Mucosa of descending colon (tissue), 3 donors: ENCODE results near the gene WASHC2A. TPM values are rescaled to one million over a fixed set of nuclear protein-coding genes. Genes with fewer than 3 reads are reported as not detected.
"Not testable (repeated sequence)": the region's sequence is repeated elsewhere in the genome, so short reads cannot be mapped to it uniquely, and the experiment has no call there.

Source experiments
- ATAC-seq: fragments of 200-7000 bp; cut with Tn5 transposase; one replicate; pipeline ENCODE4 v1.9.1; 2020; ENCODE audit warnings: mild to moderate bottlenecking, moderate library complexity
- DNase-seq, 3 donors: peaks; one replicate each; pipeline ENCODE4 v3.0.0-alpha.2; 2020
- H3K36me3 ChIP-seq: fragments of 200-600 bp; one replicate; pipeline ENCODE4 v1.8.0; 2021; ENCODE audit warnings: low read depth, mild to moderate bottlenecking
- H3K4me1 ChIP-seq: fragments of 200-600 bp; one replicate; pipeline ENCODE4 v1.8.0; 2021; ENCODE audit warnings: low read depth, mild to moderate bottlenecking
- H3K4me3 ChIP-seq: fragments of 200-600 bp; one replicate; pipeline ENCODE4 v1.8.0; 2021; ENCODE audit warnings: mild to moderate bottlenecking
- H3K9me3 ChIP-seq: fragments of 200-600 bp; one replicate; pipeline ENCODE4 v1.8.0; 2021; ENCODE audit warnings: mild to moderate bottlenecking
- CTCF ChIP-seq: fragments of 200-600 bp; IDR thresholded peaks from one replicate; pipeline ENCODE4 v1.8.0; 2022; ENCODE audit warnings: antibody characterized with exemption, mild to moderate bottlenecking
- intact Hi-C, 2 donors: fragments of 100-400 bp; cut with DNase I in 1 of 2; cut with micrococcal nuclease in 1 of 2; formaldehyde crosslinking; loops; one replicate each; pipeline versions ENCODE4 v1.11.0 to v1.11.1; 2022; cut with DNase I, micrococcal nuclease
- total RNA-seq, 3 donors: library from RNA; stranded (reverse); fragmentation: NEBNext Ultra II Directional in 2 of 3; extraction: Animal tissue kit (Norgen Biotek cat#: 25700) in 2 of 3; gene quantifications; one replicate each; pipeline versions ENCODE4 v1.2.1 to v1.2.4, GENCODE V29; 2021 to 2023
- donor health status: DM: no; HTN: no; CAD: no; lungs with moderate emphysema.
- donor health status: DM: no; HTN: no; CAD: no.
- donor health status: DM: no; HTN: yes; CAD: no.

WASHC2A gene
- total RNA-seq, 3 donors from 2014 or later: 54.0 to 79.3 (median 62.7) TPM

DNA sequence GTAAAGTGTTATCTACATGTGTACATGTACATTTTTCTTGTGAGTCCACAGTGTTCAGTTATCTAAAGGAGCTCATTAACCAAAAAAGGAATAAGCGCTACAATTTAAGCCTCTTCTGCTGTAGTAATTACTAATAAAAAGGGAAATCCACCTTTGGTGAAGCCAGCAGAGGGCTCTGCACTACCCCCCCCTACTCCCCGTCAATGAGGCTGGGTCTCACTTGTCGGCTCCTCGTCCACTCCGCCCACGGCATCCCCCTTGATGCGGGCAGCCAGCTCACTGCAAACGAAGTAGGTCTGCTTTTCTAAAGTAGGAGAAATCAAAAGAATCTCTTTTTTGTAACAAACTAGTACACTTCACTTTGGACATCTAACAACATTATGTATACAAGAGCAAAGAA is 4.7 kb upstream of the WASHC2A start:
- intact Hi-C loops: no loop called here
- Histone ChIP-seq H3K4me3 (no peak overlapping the region), H3K9me3 (no peaks in the 10 kb centered on the region), H3K4me1 (peaks cover under 1% of the 10 kb centered on the region), H3K36me3 (no peaks in the 10 kb centered on the region)
- no peak for TF ChIP-seq CTCF
- no peak for DNase-seq
- ATAC-seq: no peak

DNA sequence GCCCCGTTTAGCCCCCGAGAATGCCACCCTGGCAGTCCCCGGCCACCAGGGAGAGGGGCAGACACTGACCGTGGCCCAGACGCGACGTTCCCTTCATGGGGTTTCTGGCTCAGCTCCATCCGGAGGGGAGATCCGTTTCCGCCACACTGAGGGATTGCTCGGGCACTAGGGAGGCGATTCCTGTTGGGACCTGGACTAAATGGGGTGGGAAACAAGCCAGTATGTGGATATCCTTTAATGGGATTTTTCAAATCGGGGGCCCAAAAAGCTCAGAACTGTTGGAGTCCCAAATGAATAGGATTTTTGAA is 552 bp downstream of the WASHC2A start:
- DNase-seq, H3K36me3 ChIP-seq, ATAC-seq, intact Hi-C loops, H3K9me3 ChIP-seq, H3K4me1 ChIP-seq: not testable (repeated sequence)
- H3K4me3 ChIP-seq: peak overlapping the region; percentile 65

- H3K4me3 ChIP-seq, ATAC-seq, intact Hi-C loops, H3K36me3 ChIP-seq, H3K4me1 ChIP-seq, H3K9me3 ChIP-seq, DNase-seq: not testable (repeated sequence)
Measured at GRCh38 chr10:50075139-50075538, 7.4 kb downstream of the WASHC2A start.

DNA sequence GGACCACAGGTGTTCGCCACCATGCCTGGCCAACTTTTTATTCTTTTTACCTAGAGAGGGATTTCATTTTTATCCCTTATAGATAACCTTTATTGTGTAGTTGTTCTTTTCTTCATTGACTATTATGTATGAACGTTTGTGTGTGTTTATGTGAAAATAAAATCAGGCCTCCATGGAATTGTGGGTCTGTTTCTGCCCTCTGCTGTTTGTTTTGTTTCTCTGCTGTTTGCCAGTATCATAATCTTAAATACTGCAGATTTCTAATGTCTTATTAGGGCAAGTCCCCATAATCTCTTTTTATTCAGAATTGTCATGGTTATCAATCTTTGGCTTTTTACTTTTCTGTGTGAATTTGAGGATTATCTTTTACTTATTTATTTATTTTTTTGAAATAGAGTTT is 7.8 kb downstream of the WASHC2A start:
- H3K4me1 ChIP-seq, ATAC-seq, intact Hi-C loops, H3K36me3 ChIP-seq, H3K4me3 ChIP-seq, H3K9me3 ChIP-seq, DNase-seq: not testable (repeated sequence)

GRCh38 chr10:50091304-50091703 is 23.6 kb downstream of the WASHC2A start:
- intact Hi-C loops, DNase-seq, H3K9me3 ChIP-seq, H3K4me1 ChIP-seq, H3K4me3 ChIP-seq, ATAC-seq, H3K36me3 ChIP-seq: not testable (repeated sequence)

DNA sequence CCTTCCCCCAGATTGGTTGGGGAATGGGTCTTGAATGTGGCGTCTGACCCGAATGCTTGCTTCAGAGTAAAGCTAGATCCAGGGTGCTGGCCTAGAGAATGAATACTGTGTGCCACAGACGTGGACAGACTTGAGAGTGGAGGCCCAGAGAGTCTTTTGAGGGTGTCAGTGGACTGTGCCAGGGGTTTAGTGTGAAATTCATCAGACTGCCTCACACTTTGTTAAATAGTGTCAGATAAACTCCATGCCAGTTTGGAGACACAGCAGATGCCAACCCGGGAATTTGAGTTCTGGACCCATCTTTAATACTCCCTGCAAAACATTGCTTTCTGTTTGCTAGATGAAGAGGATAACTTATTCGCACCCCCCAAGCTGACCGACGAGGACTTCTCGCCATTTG is 25.2 kb downstream of the WASHC2A start:
- H3K4me3 ChIP-seq, H3K9me3 ChIP-seq, H3K4me1 ChIP-seq, DNase-seq, intact Hi-C loops, ATAC-seq, H3K36me3 ChIP-seq: not testable (repeated sequence)

DNA sequence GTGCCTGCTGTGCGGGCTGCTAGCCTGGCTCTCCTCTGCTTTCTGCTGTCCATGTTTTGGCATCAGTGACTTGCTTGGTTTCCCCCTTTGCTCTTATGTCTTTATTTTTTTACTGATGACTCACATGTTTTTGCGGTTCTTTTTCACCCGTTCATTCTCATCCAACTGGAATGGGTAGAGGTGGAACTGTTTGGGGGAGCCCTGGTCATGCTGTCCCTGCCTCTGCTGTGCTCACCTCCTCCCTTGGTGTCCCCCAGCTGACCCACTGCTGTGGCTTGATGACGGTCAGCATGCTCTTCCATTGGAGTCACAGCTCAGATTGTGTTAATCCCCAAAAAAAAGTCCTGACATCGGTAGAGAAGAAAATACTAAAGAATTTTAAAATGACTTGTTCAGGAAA is 26.9 kb downstream of the WASHC2A start:
- H3K9me3 ChIP-seq, H3K4me3 ChIP-seq, H3K36me3 ChIP-seq, ATAC-seq, intact Hi-C loops, H3K4me1 ChIP-seq, DNase-seq: not testable (repeated sequence)

DNA sequence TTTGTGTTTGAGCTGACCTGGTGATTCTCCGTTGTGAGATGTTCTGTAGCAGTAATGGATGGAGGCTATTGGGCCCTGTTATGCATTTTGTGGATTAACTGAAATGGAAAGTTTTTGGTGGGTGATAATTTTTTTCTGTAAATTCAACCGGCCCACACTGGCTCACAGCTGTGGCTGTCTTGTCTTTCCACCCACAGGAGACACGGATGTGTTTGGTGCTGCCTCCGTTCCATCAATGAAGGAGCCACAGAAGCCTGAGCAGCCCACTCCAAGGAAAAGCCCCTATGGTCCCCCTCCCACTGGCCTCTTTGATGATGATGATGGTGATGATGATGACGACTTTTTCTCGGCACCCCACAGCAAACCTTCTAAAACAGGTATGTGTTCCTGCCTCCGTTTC is 27.6 kb downstream of the WASHC2A start:
- H3K9me3 ChIP-seq, H3K4me1 ChIP-seq, DNase-seq, intact Hi-C loops, H3K36me3 ChIP-seq, H3K4me3 ChIP-seq, ATAC-seq: not testable (repeated sequence)

DNA sequence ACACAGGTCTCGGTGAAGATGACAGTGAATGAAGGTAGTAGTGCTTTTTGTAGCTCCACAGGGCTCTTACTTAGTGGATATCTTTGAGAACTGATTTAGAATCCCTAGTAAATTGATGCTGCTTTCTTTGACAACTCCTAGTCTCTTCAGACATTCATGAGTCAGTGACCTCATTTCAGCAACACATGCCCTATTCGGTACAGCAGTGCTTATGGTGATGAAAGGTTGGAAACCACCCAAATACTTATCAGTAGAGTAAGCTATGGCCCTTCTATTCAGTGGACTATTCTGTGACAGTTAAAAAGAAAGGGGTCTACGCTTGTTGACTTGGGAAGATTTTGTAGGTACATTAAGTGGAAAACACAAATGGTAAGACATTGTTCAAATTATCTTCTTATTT is 29.0 kb downstream of the WASHC2A start:
- DNase-seq, intact Hi-C loops, H3K36me3 ChIP-seq: not testable (repeated sequence)

GRCh38 chr10:50098645-50099044 is 30.9 kb downstream of the WASHC2A start:
- H3K4me3 ChIP-seq, H3K36me3 ChIP-seq, ATAC-seq, H3K9me3 ChIP-seq, DNase-seq, intact Hi-C loops, H3K4me1 ChIP-seq: not testable (repeated sequence)

More for the DNA sequence above, 29.0 kb downstream of the WASHC2A start:
- not testable (repeated sequence) for H3K9me3 ChIP-seq, H3K4me3 ChIP-seq, H3K4me1 ChIP-seq, ATAC-seq

DNA sequence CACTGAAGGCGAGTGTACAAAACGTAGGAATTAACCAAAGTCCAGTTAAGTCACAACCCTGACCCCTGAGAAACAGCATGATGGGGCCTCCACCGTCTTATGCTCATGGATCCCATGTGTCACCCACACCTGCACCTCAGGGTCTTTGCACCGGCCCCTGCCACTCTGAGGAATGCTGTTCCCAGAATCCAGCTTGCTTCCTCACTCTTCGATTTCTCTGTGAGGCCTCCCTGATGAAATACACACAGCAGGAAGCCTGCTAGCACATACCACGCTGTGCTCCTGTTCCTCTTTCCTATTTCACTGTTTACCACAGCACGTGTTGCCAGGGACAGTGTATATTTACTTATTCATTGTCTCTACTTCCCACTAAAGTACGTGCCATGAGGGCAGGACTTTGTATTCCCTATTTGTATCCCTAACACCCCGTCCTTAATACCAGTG is 33.4 kb downstream of the WASHC2A start:
- ATAC-seq, DNase-seq, H3K4me1 ChIP-seq, H3K9me3 ChIP-seq, H3K4me3 ChIP-seq, H3K36me3 ChIP-seq, intact Hi-C loops: not testable (repeated sequence)

- DNase-seq, H3K4me3 ChIP-seq, H3K9me3 ChIP-seq, H3K36me3 ChIP-seq, H3K4me1 ChIP-seq, intact Hi-C loops, ATAC-seq: not testable (repeated sequence)
Measured at GRCh38 chr10:50101747-50102146, 34.0 kb downstream of the WASHC2A start.

GRCh38 chr10:50102267-50102666 is 34.5 kb downstream of the WASHC2A start:
- DNase-seq, H3K9me3 ChIP-seq, intact Hi-C loops, H3K4me3 ChIP-seq, H3K4me1 ChIP-seq, H3K36me3 ChIP-seq: not testable (repeated sequence)
- ATAC-seq: peak; percentile 31

DNA sequence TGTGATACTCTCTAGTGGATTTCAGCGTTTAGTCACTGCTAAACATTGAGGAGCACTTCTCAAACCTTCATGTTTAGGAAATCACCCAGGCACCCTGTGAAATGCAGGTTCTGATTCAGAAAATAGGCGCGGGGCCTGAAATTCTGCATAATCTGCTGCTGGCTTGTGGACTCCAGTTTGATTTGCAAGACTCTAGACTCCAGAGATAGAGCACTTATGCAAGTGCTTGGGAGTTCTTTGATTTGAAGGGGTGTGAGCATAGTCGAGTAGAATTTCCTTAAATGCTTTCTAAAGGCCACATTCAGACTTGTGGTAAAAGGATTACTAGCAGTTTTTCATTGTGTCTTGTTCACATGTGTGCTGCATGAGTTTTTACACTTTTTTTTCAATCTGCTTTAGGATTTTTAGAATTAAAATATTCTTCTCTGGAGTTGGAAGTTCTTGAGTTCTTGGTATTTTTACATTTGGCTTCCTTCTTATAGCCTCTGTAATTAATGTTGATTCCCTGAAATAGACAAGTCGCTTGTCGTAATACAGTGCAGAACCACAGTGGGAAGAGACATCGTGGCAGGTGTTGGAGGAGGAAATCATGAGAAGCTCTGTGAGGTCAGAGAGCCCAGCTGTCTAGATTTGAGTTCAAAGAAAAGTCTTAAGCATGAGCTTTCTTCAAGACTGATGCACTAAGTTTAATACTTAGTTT is 41.4 kb downstream of the WASHC2A start:
- H3K4me3 ChIP-seq, H3K9me3 ChIP-seq, H3K36me3 ChIP-seq, H3K4me1 ChIP-seq, intact Hi-C loops, DNase-seq, ATAC-seq: not testable (repeated sequence)
